Measurements from ENCODE around the gene MZT2B. TPM values are rescaled to one million over a fixed set of nuclear protein-coding genes. Genes with fewer than 3 reads are reported as not detected.
A peak's percentile ranks its signal among the peaks of the same experiment; 100 is the strongest.
"Not testable (repeated sequence)": the region's sequence is repeated elsewhere in the genome, so short reads cannot be mapped to it uniquely, and the experiment has no call there.

Gene MZT2B
- 156 TPM for total RNA-seq

DNA sequence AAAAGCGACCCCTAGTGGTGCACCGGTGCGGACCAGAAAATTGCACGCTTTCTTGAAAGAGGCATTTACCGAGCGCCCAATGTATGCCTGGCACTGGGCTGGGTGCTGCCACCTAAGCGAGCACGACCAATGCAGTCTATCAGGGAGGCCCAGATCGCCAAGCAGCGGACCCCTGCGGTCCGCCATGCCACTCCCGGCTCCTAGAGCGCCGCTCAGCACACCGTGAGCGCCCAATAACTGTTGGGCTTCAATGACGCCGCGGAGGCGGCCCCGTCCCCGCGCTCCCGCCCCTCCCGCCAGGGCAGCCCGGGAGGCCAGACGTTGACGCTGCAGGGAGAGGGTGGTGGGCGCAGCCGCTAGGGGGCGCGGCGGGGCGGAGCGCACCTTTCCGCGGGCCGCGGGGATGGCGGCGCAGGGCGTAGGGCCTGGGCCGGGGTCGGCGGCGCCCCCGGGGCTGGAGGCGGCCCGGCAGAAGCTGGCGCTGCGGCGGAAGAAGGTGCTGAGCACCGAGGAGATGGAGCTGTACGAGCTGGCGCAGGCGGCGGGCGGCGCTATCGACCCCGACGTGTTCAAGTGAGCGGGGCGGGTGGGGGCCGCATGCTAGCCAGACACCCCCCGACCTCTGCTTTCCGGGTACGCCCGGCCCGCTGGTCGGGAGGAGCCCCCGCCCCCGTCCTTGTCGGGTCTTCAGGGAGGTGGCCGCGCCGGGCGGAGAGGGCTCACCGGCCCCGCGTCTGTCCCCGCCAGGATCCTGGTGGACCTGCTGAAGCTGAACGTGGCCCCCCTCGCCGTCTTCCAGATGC, at the start of gene MZT2B:
Gene MZT2B, plus strand, starts transcription at position 383 of the 803 bp plus-strand sequence. Its CDS starts 21 bp downstream, at position 404.
- intact Hi-C loops (cut with DNase I): loop anchor here (10.0 kb wide), 1 partner anchor 163 kb away; the partner anchor contains the start of gene IMP4
- H3K27ac ChIP-seq: peak within 1 kb of the TSS; percentile 86
- not testable (repeated sequence) for H3K27me3 ChIP-seq; H3K9me3 ChIP-seq; DNase-seq (ENCODE audit: extremely low spot score in 2 of 2); H3K36me3 ChIP-seq
- peak within 1 kb of the TSS; percentile 88 to 98 for H3K4me3 ChIP-seq
- TF ChIP-seq CTCF (IDR thresholded peaks at IDR 0.05) (peak; percentile 52 to 87 (median 67)), POLR2A (IDR thresholded peaks at IDR 0.05) (peak in 1 of 2 donors; percentile 8)
- peaks cover 35% of the 10 kb centered on the region for H3K4me1 ChIP-seq

- intact Hi-C loops (cut with DNase I): no loop called here
- Histone ChIP-seq H3K4me1 (no peaks in the 10 kb centered on the region), H3K27ac (no peak overlapping the region), H3K36me3 (no peaks in the 10 kb centered on the region), H3K4me3 (no peak overlapping the region), H3K27me3 (no peaks in the 10 kb centered on the region), H3K9me3 (no peaks in the 10 kb centered on the region)
- DNase-seq (ENCODE audit: extremely low spot score in 2 of 2): peak; percentile 49 to 85
- TF ChIP-seq CTCF (IDR thresholded peaks at IDR 0.05): no peak
- no peak for TF ChIP-seq POLR2AphosphoS5 (IDR thresholded peaks at IDR 0.05; ENCODE audit: insufficient read depth in 1 of 2, low read depth in 1 of 2)
- TF ChIP-seq POLR2A (IDR thresholded peaks at IDR 0.05): no peak
Observed at GRCh38 chr2:130135692-130136541, 46.1 kb upstream of the MZT2B start.

DNA sequence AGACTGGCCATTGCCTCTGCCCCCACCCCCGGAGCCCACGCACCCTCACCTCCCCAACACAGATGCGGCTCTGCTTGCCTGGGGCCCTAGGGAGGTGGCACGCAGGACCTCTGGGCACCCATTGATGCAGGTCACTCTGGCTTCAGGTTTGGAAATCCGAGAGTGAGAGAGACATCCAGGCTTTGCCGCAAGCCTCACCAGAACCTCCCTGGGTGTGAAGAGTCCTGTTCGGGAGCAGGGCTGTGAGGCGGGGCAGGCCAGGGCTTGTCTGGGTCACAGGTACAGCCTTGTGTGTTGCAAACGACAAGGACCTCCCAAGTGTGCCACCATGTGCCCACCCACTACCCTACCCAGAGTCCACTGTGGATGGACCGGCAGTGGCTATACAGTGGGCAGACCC, 45.5 kb upstream of the MZT2B start:
- intact Hi-C loops (cut with DNase I); H3K4me3 ChIP-seq; H3K4me1 ChIP-seq; H3K9me3 ChIP-seq; H3K36me3 ChIP-seq; H3K27ac ChIP-seq; DNase-seq (ENCODE audit: extremely low spot score in 2 of 2); H3K27me3 ChIP-seq: not testable (repeated sequence)

- H3K27ac ChIP-seq; H3K4me1 ChIP-seq; DNase-seq (ENCODE audit: extremely low spot score in 2 of 2); H3K4me3 ChIP-seq; H3K27me3 ChIP-seq; H3K9me3 ChIP-seq; intact Hi-C loops (cut with DNase I); H3K36me3 ChIP-seq: not testable (repeated sequence)
Observed at GRCh38 chr2:130137118-130137517, 44.9 kb upstream of the MZT2B start.

GRCh38 chr2:130138326-130138725, 43.7 kb upstream of the MZT2B start:
- DNase-seq (ENCODE audit: extremely low spot score in 2 of 2): not testable (repeated sequence)

GRCh38 chr2:130138841-130139251, 43.2 kb upstream of the MZT2B start:
- intact Hi-C loops (cut with DNase I); H3K27me3 ChIP-seq; H3K4me1 ChIP-seq; H3K4me3 ChIP-seq; H3K9me3 ChIP-seq; H3K36me3 ChIP-seq; H3K27ac ChIP-seq; DNase-seq (ENCODE audit: extremely low spot score in 2 of 2): not testable (repeated sequence)

More at GRCh38 chr2:130138326-130138725, 43.7 kb upstream of the MZT2B start:
- H3K36me3 ChIP-seq; H3K4me1 ChIP-seq; H3K27ac ChIP-seq; H3K27me3 ChIP-seq; H3K9me3 ChIP-seq; intact Hi-C loops (cut with DNase I); H3K4me3 ChIP-seq: not testable (repeated sequence)

DNA sequence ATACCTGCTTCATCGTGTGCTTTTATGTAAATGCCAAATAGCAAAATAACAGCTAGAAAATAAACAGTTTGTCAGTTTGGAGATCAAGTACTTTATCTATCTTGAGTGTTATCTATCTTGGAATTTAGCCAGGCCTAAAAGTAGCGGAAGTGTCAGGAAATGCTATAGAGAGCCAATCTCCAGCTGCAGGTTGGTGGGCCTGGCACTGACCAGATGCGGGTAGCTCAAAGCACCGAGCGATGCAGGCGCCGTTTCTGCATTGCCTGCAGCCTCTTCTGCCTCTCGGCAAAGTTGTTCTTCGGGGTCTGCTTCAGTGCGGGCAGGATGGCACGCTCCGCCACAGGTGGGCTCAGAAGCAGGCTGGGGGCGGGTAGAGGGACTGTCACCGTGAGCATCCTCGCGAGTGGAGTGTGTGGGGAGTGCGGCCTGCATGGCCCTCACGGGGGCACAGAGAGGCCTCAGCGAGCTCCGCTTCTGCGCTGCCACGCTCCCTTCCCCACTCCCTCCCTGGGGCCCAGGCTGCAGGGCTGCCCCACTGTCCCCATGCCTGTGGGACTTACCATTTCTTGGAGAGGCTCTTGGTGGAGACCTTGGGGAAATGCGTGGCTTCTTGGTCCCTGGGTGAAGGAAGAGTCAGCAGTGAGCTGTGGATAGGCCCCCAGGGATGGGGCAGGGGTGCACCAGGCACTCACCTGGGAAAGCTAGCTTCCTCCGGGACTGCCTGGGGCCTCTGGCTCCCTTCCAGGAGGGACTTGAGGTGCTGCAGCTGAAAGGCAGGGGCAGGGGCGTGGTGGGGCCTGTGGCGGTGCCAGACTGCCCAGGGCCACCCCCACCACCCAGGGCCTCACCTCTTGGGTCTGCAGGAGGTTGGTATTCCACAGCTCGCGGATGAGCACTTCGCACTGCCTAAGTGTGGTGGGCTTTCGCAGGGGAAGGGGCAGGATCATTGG, 42.5 kb upstream of the MZT2B start:
- H3K36me3 ChIP-seq; DNase-seq (ENCODE audit: extremely low spot score in 2 of 2); intact Hi-C loops (cut with DNase I); H3K4me3 ChIP-seq; H3K4me1 ChIP-seq; H3K27ac ChIP-seq; H3K27me3 ChIP-seq; H3K9me3 ChIP-seq: not testable (repeated sequence)

GRCh38 chr2:130140516-130140915, 41.5 kb upstream of the MZT2B start:
- H3K4me1 ChIP-seq; H3K4me3 ChIP-seq; H3K9me3 ChIP-seq; DNase-seq (ENCODE audit: extremely low spot score in 2 of 2); H3K27ac ChIP-seq; H3K36me3 ChIP-seq; intact Hi-C loops (cut with DNase I); H3K27me3 ChIP-seq: not testable (repeated sequence)

GRCh38 chr2:130141002-130141401, 41.1 kb upstream of the MZT2B start:
- H3K27ac ChIP-seq; H3K27me3 ChIP-seq; intact Hi-C loops (cut with DNase I); H3K4me3 ChIP-seq; H3K9me3 ChIP-seq; H3K36me3 ChIP-seq; DNase-seq (ENCODE audit: extremely low spot score in 2 of 2); H3K4me1 ChIP-seq: not testable (repeated sequence)
